Endometrial microvascular endothelial cells (primary cell): ENCODE data around the gene CLOCK. TPM values are rescaled to one million over a fixed set of nuclear protein-coding genes. Genes with fewer than 3 reads are reported as not detected.
"Not testable (repeated sequence)": the region's sequence is repeated elsewhere in the genome, so short reads cannot be mapped to it uniquely, and the experiment has no call there.

ENCODE experiments used
- in situ Hi-C: cut with HindIII; loops from 2 replicates; pipeline ENCODE4 v1.10.0; 2017; ENCODE audit warnings: low sequenced_read_pairs, low pct_unique_long_range_greater_than_20kb; ENCODE audit errors: inconsistent ontology term
- total RNA-seq: library from RNA; depleted of rRNA; stranded (reverse); fragments of >200 nt; gene quantifications from one replicate; pipeline ENCODE4 v1.2.3, GENCODE V29; 2015; ENCODE audit errors: inconsistent ontology term

The CLOCK gene
- total RNA-seq: 21.7 TPM

- in situ Hi-C loops: no loop called here
Measured at GRCh38 chr4:55546756-55547465, at the start of gene CLOCK. Gene CLOCK, minus strand, starts transcription at chr4:55546909. Its CDS starts 64,124 bp downstream, at chr4:55482785.

- in situ Hi-C loops: no loop called here
Measured at GRCh38 chr4:55592014-55592413, 45.3 kb upstream of the CLOCK start, which contains the start of gene PDCL2. Gene PDCL2, minus strand, starts transcription at chr4:55592245. Its CDS starts 136 bp downstream, at chr4:55592109.

GRCh38 chr4:55588160-55588559, 41.5 kb upstream of the CLOCK start:
- in situ Hi-C loops: no loop called here

GRCh38 chr4:55582773-55583172, 36.1 kb upstream of the CLOCK start:
- in situ Hi-C loops: not testable (repeated sequence)

GRCh38 chr4:55578341-55579010, 31.8 kb upstream of the CLOCK start:
- in situ Hi-C loops: no loop called here

GRCh38 chr4:55575513-55575912, 28.8 kb upstream of the CLOCK start:
- in situ Hi-C loops: no loop called here

GRCh38 chr4:55574252-55574651, 27.5 kb upstream of the CLOCK start:
- in situ Hi-C loops: no loop called here

- in situ Hi-C loops: no loop called here
Measured at GRCh38 chr4:55571806-55572205, 25.1 kb upstream of the CLOCK start.

- in situ Hi-C loops: no loop called here
Measured at GRCh38 chr4:55568905-55569504, 22.3 kb upstream of the CLOCK start.

- in situ Hi-C loops: no loop called here
Measured at GRCh38 chr4:55561889-55562288, 15.2 kb upstream of the CLOCK start.

GRCh38 chr4:55560096-55560495, 13.4 kb upstream of the CLOCK start:
- in situ Hi-C loops: no loop called here

- in situ Hi-C loops: no loop called here
Measured at GRCh38 chr4:55554453-55555030, 7.8 kb upstream of the CLOCK start.

- in situ Hi-C loops: no loop called here
Measured at GRCh38 chr4:55553441-55554201, 6.9 kb upstream of the CLOCK start.

GRCh38 chr4:55551964-55552363, 5.3 kb upstream of the CLOCK start:
- in situ Hi-C loops: not testable (repeated sequence)

- in situ Hi-C loops: no loop called here
Measured at GRCh38 chr4:55549888-55550287, 3.2 kb upstream of the CLOCK start.

GRCh38 chr4:55547918-55548317, 1.2 kb upstream of the CLOCK start:
- in situ Hi-C loops: no loop called here

- in situ Hi-C loops: no loop called here
Measured at GRCh38 chr4:55547466-55547770, 709 bp upstream of the CLOCK start.

GRCh38 chr4:55546506-55546755, 278 bp downstream of the CLOCK start:
- in situ Hi-C loops: no loop called here
